GM12891 (cell line): ENCODE measurements around the gene TTLL5.

Experiments
- DNase-seq: peaks from one replicate; pipeline ENCODE4 v3.0.0; 2011; ENCODE audit warnings: low spot score; ENCODE audit not compliant: insufficient read length
- FAIRE-seq: peaks from 2 replicates; lab custom pipeline; 2011; peaks lifted over from hg19 to GRCh38; lab: Jason Lieb, UNC
- PAX5 ChIP-seq: IDR thresholded peaks from 2 replicates; pipeline ENCODE4 v1.6.1; 2011; ENCODE audit warnings: low read length, moderate library complexity, mild to moderate bottlenecking; ENCODE audit not compliant: insufficient read depth, severe bottlenecking
- POLR2A ChIP-seq: IDR thresholded peaks from 2 replicates; pipeline ENCODE4 v1.6.1; 2011; ENCODE audit warnings: low read depth, low read length, control low read depth
- POLR2AphosphoS5 ChIP-seq: IDR thresholded peaks from 2 replicates; pipeline ENCODE4 v1.6.1; 2011; ENCODE audit warnings: low read depth, low read length, control low read depth
- POU2F2 ChIP-seq: IDR thresholded peaks from 2 replicates; pipeline ENCODE4 v1.6.1; 2011; ENCODE audit warnings: low read depth, mild to moderate bottlenecking, control low read depth, low read length, moderate library complexity
- SPI1 ChIP-seq: IDR thresholded peaks from 2 replicates; pipeline ENCODE4 v1.6.1; 2011; ENCODE audit warnings: low read depth, low read length, control low read depth
- TAF1 ChIP-seq: IDR thresholded peaks from 2 replicates; pipeline ENCODE4 v1.6.1; 2011; ENCODE audit warnings: low read depth, low read length, control low read depth

The TTLL5 gene

GRCh38 chr14:75888945-75889344 lies 227.9 kb downstream of the TTLL5 start:
- FAIRE-seq, result no peak
- DNase-seq, result no peak
- no peak for TF ChIP-seq POLR2AphosphoS5
- TF ChIP-seq TAF1, result no peak
- TF ChIP-seq POU2F2, result no peak
- no peak for TF ChIP-seq POLR2A
- TF ChIP-seq SPI1, result no peak
- no peak for TF ChIP-seq PAX5

- FAIRE-seq (no peak), DNase-seq (no peak)
- no peak for TF ChIP-seq POU2F2
- TF ChIP-seq POLR2A, result no peak
- no peak for TF ChIP-seq TAF1
- no peak for TF ChIP-seq SPI1
- no peak for TF ChIP-seq POLR2AphosphoS5
- no peak for TF ChIP-seq PAX5
Measured at GRCh38 chr14:75896341-75896740, 235.3 kb downstream of the TTLL5 start.

- FAIRE-seq (no peak), DNase-seq (no peak)
- TF ChIP-seq POU2F2 (no peak), POLR2AphosphoS5 (no peak), TAF1 (no peak), SPI1 (no peak), POLR2A (no peak)
Measured at GRCh38 chr14:75904311-75904710, 243.3 kb downstream of the TTLL5 start.

GRCh38 chr14:75905147-75905904 lies 244.3 kb downstream of the TTLL5 start:
- DNase-seq (no peak), FAIRE-seq (no peak)
- no peak for TF ChIP-seq POU2F2
- TF ChIP-seq POLR2AphosphoS5, result no peak
- no peak for TF ChIP-seq POLR2A

DNA sequence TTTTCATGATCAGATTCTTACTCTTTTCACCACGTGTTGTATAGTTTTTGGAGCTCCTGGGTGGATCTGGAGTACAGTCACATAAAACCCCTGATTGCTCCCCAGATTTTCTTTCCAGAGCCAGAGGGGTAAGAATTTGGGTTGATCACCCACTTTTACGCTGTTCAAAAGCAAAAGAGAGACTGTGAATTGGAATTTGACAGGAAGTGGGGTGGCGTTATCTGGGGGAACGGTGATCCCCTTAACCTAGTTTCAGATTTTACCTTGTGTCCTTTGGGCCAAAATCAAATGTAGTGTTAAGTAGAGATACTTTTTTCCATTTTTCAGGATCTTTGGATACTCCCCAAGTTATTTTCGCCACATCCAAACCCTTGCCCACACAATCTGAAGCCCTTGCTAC lies 245.2 kb downstream of the TTLL5 start:
- DNase-seq (no peak), FAIRE-seq (no peak)
- TF ChIP-seq POLR2A, result no peak

DNA sequence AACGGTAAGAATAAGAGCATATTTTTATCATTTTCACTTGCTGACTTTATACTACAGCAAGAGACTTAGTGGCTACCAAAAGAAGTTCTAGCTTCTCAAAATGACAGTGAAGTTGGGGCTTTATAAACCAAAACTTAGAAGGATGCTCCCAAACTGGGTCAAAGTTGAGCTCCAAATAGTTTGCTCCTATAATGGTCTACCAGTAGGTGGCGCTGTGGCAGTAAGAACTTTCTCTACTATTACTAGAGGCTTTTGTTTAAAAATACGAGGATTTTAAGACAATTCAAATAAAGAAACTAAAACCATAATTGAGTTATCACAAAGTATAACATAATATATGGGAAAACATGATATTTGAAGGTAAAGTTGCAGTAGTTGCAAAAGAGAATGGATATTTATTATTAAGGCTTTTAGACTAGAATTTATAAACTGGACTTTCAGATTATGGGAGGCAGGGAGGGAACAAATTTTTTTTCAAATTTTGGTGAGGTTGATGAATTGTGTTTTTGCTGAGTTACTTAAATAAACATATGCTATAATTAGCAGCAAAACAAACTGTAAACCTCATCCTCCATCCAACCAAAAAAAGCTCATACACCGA lies 245.7 kb downstream of the TTLL5 start:
- FAIRE-seq (peak; percentile 71), DNase-seq (peak; percentile 12)
- no peak for TF ChIP-seq SPI1
- no peak for TF ChIP-seq TAF1
- no peak for TF ChIP-seq POU2F2
- no peak for TF ChIP-seq PAX5
- no peak for TF ChIP-seq POLR2AphosphoS5
- TF ChIP-seq POLR2A, result no peak

DNA sequence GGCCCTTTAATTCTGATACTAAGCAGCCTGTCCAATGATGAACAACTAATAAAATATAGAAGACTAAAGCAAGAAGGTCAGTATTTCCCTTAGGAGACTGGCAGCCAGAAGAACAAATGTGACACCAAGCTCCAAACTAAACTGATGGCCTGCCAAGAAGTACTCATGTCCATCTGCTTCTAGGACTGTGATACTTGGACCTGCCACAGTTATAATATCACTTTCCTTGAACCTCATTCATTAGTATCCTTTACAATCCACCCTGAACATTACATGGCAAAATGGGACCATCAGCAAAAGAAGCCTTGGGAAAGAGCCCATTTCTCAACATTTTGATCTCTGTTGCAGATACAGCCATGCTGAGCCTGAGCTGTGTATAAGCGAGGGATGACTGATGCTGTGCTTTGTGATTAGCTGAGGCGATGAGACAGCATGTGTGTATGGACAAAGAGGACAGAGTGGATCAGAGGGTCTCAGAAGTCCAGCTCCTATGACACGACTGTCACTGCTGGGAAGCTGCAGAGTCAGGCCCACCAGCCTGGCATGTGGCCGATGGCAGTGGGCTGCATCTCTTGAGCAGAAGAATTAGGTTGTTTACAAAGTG lies 246.8 kb downstream of the TTLL5 start:
- no peak for TF ChIP-seq POU2F2
- no peak for TF ChIP-seq POLR2AphosphoS5
- TF ChIP-seq POLR2A, result no peak
- no peak for TF ChIP-seq SPI1
- no peak for TF ChIP-seq TAF1
- TF ChIP-seq PAX5, result no peak
- DNase-seq (no peak), FAIRE-seq (no peak)

- TF ChIP-seq PAX5 (no peak), POLR2AphosphoS5 (no peak), TAF1 (no peak)
- FAIRE-seq (peak; percentile 26), DNase-seq (no peak)
Measured at GRCh38 chr14:75909630-75910029, 248.6 kb downstream of the TTLL5 start.

DNA sequence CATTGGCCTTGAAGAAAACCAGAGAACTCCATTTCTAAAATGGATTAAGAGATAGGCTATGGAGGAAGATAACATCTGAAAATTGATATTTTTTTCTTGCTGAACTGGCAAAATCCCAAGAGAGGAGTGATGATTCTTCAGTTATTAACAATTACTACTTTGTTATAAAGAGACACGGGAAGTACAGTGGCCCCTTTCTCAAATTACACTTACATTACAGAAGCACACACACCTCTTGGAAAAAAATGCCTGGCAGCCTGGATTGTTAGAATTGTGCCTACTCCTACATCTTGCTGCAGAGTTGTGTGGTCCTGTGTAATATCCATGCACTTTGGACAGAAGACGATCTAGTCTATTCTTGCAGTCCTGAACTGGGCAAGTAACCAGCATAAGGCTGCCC lies 249.0 kb downstream of the TTLL5 start:
- no peak for FAIRE-seq
- no peak for TF ChIP-seq PAX5
- no peak for TF ChIP-seq POLR2AphosphoS5
- TF ChIP-seq SPI1, result no peak
- TF ChIP-seq POLR2A, result no peak
- no peak for TF ChIP-seq TAF1
- TF ChIP-seq POU2F2, result no peak
- no peak for DNase-seq

DNA sequence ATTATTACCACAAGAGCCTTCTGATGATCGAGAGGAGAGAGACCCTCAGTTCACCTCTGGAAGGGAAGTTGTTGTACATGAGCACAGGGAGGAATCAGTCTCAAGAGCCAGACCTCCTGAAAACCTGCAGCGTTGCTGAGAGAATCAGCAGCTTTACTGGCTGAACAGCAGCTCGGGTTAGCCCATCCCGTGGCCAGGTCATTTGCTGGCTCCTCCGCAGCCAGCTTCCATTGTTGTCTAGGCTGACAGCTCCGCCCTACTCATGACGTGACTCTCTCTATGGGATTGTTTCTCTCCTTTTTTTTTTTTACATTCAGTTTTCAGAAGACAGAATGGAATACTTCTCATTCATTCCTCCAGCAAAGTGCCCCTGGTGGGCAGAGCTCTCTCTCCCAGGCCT lies 250.8 kb downstream of the TTLL5 start:
- TF ChIP-seq POU2F2 (no peak), POLR2A (no peak), SPI1 (no peak), POLR2AphosphoS5 (no peak), PAX5 (no peak), TAF1 (no peak)
- no peak for DNase-seq
- FAIRE-seq, result no peak
